ENCODE results near the gene PLEK2. TPM values are rescaled to one million over a fixed set of nuclear protein-coding genes. Genes with fewer than 3 reads are reported as not detected.

The PLEK2 gene
- total and polyA plus RNA-seq, 2 experiments from 2014 or later: 0.92 to 1.8 TPM

DNA sequence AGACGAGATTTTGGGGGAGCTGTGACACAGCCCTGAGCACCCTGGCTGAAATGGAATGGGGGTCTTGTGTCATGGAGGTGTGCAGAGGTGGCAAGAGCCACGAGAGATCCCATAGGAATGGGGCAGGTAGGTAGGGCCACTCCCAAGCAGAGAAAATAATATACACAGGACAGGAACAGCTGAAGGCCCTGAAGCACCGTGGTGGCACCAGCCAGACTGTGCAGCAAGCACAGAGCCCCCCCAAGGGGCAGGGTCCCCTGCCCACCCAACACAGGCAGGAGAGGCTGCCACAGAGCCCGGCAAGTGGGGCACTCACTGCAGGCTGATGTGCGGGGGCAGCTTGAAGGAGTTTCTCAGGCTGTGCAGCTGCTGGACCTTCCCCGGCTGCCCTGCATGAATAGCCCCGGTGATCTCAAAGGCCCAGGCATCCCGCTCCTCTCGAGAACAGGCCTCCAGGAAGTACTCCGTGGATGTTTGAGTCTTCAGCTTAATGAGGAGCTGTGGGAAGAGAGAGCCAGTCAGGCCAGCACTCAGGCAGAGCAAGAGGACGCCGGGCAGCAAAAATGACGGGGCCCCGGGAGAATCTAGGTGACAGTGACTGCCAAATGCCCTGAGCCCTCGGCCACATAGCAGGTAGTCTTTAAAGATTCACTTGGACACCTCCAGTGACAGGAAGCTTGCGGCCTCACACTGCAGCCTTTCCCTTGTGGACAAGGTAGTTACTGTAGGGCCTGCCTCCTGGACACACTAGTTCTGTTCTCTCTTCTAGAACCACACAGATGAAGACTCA lies 16.7 kb downstream of the PLEK2 start:
- Histone ChIP-seq H3K4me1 (ENCODE audit: low read depth) (peaks cover 11% of the 10 kb centered on the region), H3K36me3 (no peaks in the 10 kb centered on the region), H3K27me3 (no peaks in the 10 kb centered on the region), H3K4me3 (no peak overlapping the region), H3K9me3 (ENCODE audit: low read depth) (no peaks in the 10 kb centered on the region), H3K27ac (no peak overlapping the region)
- DNase-seq (ENCODE audit: low read depth in 1 of 2, low spot score in 1 of 2): no peak
- TF ChIP-seq, protein P1, sequence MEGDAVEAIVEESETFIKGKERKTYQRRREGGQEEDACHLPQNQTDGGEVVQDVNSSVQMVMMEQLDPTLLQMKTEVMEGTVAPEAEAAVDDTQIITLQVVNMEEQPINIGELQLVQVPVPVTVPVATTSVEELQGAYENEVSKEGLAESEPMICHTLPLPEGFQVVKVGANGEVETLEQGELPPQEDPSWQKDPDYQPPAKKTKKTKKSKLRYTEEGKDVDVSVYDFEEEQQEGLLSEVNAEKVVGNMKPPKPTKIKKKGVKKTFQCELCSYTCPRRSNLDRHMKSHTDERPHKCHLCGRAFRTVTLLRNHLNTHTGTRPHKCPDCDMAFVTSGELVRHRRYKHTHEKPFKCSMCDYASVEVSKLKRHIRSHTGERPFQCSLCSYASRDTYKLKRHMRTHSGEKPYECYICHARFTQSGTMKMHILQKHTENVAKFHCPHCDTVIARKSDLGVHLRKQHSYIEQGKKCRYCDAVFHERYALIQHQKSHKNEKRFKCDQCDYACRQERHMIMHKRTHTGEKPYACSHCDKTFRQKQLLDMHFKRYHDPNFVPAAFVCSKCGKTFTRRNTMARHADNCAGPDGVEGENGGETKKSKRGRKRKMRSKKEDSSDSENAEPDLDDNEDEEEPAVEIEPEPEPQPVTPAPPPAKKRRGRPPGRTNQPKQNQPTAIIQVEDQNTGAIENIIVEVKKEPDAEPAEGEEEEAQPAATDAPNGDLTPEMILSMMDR (IDR thresholded peaks at IDR 0.05; ENCODE audit: low read depth, low read length): no peak

DNA sequence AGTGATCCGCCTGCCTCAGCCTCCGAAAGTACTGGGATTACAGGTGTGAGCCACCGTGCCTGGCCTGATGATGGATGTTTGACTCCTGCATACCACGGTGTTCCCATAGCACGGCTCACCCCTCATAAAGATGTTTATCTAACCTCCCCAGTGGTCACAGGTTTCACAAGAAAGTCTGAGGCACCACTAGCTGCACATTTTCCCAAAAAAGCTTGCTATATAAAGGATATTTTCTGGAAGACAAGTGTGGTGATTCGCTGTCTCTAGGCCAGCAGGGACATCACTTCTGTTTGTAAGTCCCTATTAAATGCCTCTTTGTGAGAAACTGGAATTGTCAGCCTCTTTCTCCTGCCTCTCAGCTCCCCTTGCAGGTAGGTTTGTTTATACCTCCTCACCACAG lies 18.3 kb downstream of the PLEK2 start:
- Histone ChIP-seq H3K4me3 (no peak overlapping the region), H3K9me3 (ENCODE audit: low read depth) (no peaks in the 10 kb centered on the region), H3K36me3 (no peaks in the 10 kb centered on the region), H3K27ac (no peak overlapping the region), H3K4me1 (ENCODE audit: low read depth) (peaks cover 11% of the 10 kb centered on the region), H3K27me3 (no peaks in the 10 kb centered on the region)
- TF ChIP-seq, protein P1 (IDR thresholded peaks at IDR 0.05; ENCODE audit: low read depth, low read length): no peak
- no peak for DNase-seq (ENCODE audit: low read depth in 1 of 2, low spot score in 1 of 2)

DNA sequence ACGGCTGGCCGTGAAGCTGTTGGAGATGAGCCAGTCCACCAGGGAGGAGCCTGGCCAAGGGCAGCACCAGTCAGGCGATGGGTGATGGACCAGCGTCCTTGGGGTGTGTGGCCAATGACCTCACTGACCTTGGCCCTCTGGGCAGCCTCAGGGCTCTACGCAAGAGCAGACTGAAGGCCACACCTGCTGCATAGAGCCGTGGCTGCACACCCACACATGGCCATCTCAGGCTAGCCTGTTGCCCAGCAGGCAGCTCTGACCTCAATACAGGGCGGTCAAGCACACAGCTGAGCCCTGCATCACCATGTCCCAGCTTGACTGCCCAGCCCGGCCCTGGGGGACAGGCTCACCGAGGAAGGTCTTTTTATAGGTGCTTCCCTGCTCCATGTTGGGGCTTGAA lies 19.2 kb downstream of the PLEK2 start:
- Histone ChIP-seq H3K4me1 (ENCODE audit: low read depth) (peaks cover 11% of the 10 kb centered on the region), H3K27me3 (no peaks in the 10 kb centered on the region), H3K4me3 (no peak overlapping the region), H3K36me3 (no peaks in the 10 kb centered on the region), H3K27ac (no peak overlapping the region), H3K9me3 (ENCODE audit: low read depth) (no peaks in the 10 kb centered on the region)
- no peak for DNase-seq (ENCODE audit: low read depth in 1 of 2, low spot score in 1 of 2)
- TF ChIP-seq, protein P1 (IDR thresholded peaks at IDR 0.05; ENCODE audit: low read depth, low read length): no peak

GRCh38 chr14:67392123-67392522 lies 19.8 kb downstream of the PLEK2 start:
- H3K9me3 ChIP-seq (ENCODE audit: low read depth): no peaks in the 10 kb centered on the region
- H3K27ac ChIP-seq: no peak overlapping the region
- TF ChIP-seq, protein P1 (IDR thresholded peaks at IDR 0.05; ENCODE audit: low read depth, low read length): no peak
- no peaks in the 10 kb centered on the region for H3K27me3 ChIP-seq
- no peak overlapping the region for H3K4me3 ChIP-seq
- peaks cover 11% of the 10 kb centered on the region for H3K4me1 ChIP-seq (ENCODE audit: low read depth)
- no peak for DNase-seq (ENCODE audit: low read depth in 1 of 2, low spot score in 1 of 2)
- H3K36me3 ChIP-seq: no peaks in the 10 kb centered on the region

DNA sequence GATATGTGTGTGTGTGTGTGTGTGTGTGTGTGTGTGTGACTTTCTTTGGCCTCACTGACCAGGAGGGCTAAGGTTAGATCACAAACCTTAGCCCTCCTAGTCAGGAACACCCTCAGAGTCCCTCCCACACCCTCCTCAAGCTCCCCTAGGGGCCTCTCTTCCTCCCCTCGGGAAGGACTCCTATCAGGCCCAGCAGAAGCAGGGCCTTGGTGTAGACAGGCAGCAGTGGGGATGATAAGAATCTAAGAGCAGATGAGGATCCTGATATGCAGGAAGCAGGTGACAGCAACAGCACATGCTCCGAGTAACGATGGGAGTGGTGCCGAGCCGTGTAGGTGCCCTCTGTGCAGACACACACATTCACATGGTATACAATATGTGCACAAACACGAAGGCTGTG lies 20.7 kb downstream of the PLEK2 start:
- TF ChIP-seq, protein P1 (IDR thresholded peaks at IDR 0.05; ENCODE audit: low read depth, low read length): no peak
- Histone ChIP-seq H3K4me3 (no peak overlapping the region), H3K27ac (no peak overlapping the region), H3K27me3 (no peaks in the 10 kb centered on the region), H3K36me3 (no peaks in the 10 kb centered on the region), H3K4me1 (ENCODE audit: low read depth) (peaks cover 5% of the 10 kb centered on the region), H3K9me3 (ENCODE audit: low read depth) (no peaks in the 10 kb centered on the region)
- no peak for DNase-seq (ENCODE audit: low read depth in 1 of 2, low spot score in 1 of 2)
